AG04450 (cell line): ENCODE data around the gene ROBO1. TPM values are rescaled to one million over a fixed set of nuclear protein-coding genes. Genes with fewer than 3 reads are reported as not detected.

Experiments
- CTCF ChIA-PET: fragments of 300-600, 350-600 bp; formaldehyde crosslinking; extraction: SDS; loops from one replicate; lab custom pipeline; 2022; ENCODE audit warnings: antibody characterized with exemption, inconsistent platforms; lab: Charles Lee
- POLR2A ChIA-PET: fragments of 350-600 bp; formaldehyde crosslinking; extraction: SDS; loops from one replicate; lab custom pipeline; 2021; ENCODE audit warnings: antibody characterized with exemption, inconsistent platforms; lab: Yijun Ruan, JAX
- DNase-seq: peaks from one replicate; pipeline ENCODE4 v3.0.0-alpha.2; 2011; ENCODE audit warnings: low read depth, low spot score
- H3K27ac ChIP-seq: one replicate; pipeline ENCODE4 v1.5.1; 2012; ENCODE audit warnings: low read depth, low read length, control low read depth
- H3K27me3 ChIP-seq: one replicate; pipeline ENCODE4 v1.6.0; 2012; ENCODE audit warnings: low read length; ENCODE audit not compliant: control insufficient read depth, insufficient read depth
- H3K4me3 ChIP-seq: 2 replicates; pipeline ENCODE4 v1.5.1; 2011; ENCODE audit warnings: mild to moderate bottlenecking, low read depth, low read length, control low read depth
- H3K9me3 ChIP-seq: 2 replicates; pipeline ENCODE4 v1.5.1; 2012; ENCODE audit warnings: low read length; ENCODE audit not compliant: control insufficient read depth, insufficient read depth
- CTCF ChIP-seq: IDR thresholded peaks from 2 replicates; pipeline ENCODE4 v1.5.1; 2011; ENCODE audit warnings: low read depth, low read length, control low read depth, inconsistent platforms
- polyA plus RNA-seq: library from polyadenylated mRNA; depleted of rRNA; stranded (reverse); fragments of >200 nt; gene quantifications from 2 replicates; pipeline ENCODE4 v1.2.3, GENCODE V29; 2011

The ROBO1 gene
- polyA plus RNA-seq, 1 experiment: 66.0 TPM

GRCh38 chr3:78912687-78913086 lies 855.1 kb downstream of the ROBO1 start:
- Histone ChIP-seq H3K9me3 (no peaks in the 10 kb centered on the region; the same call in 1 of the 2 replicates), H3K4me3 (no peak overlapping the region), H3K27ac (no peak overlapping the region), H3K27me3 (no peaks in the 10 kb centered on the region)
- CTCF ChIA-PET: no interaction called here
- POLR2A ChIA-PET: no interaction called here
- DNase-seq: no peak
- TF ChIP-seq CTCF: no peak

GRCh38 chr3:78912259-78912658 lies 855.5 kb downstream of the ROBO1 start:
- CTCF ChIA-PET: no interaction called here
- no peak for TF ChIP-seq CTCF
- Histone ChIP-seq H3K27ac (no peak overlapping the region), H3K27me3 (no peaks in the 10 kb centered on the region), H3K9me3 (no peaks in the 10 kb centered on the region; the same call in 1 of the 2 replicates), H3K4me3 (no peak overlapping the region)
- POLR2A ChIA-PET: no interaction called here
- DNase-seq: no peak

GRCh38 chr3:78911394-78911793 lies 856.4 kb downstream of the ROBO1 start:
- TF ChIP-seq CTCF: no peak
- no peak for DNase-seq
- no peak overlapping the region for H3K27ac ChIP-seq
- ChIA-PET POLR2A (no interaction called here), CTCF (no interaction called here)
- no peaks in the 10 kb centered on the region; the same call in 1 of the 2 replicates for H3K9me3 ChIP-seq
- H3K4me3 ChIP-seq: no peak overlapping the region
- no peaks in the 10 kb centered on the region for H3K27me3 ChIP-seq

GRCh38 chr3:78908236-78908635 lies 859.6 kb downstream of the ROBO1 start:
- no peaks in the 10 kb centered on the region for H3K27me3 ChIP-seq
- POLR2A ChIA-PET: interaction anchor here (0.6 kb wide), 1 partner anchor 11 kb away, joined by 8 read pairs; no protein-coding TSS in a partner anchor
- H3K9me3 ChIP-seq: no peaks in the 10 kb centered on the region
- CTCF ChIA-PET: no interaction called here
- H3K4me3 ChIP-seq: no peak overlapping the region
- no peak for DNase-seq
- no peak for TF ChIP-seq CTCF
- H3K27ac ChIP-seq: no peak overlapping the region

- no peak overlapping the region for H3K4me3 ChIP-seq
- ChIA-PET CTCF (no interaction called here), POLR2A (no interaction called here)
- DNase-seq: no peak
- TF ChIP-seq CTCF: no peak
- H3K9me3 ChIP-seq: no peaks in the 10 kb centered on the region
- H3K27me3 ChIP-seq: no peaks in the 10 kb centered on the region
- H3K27ac ChIP-seq: no peak overlapping the region
These were observed 860.4 kb downstream of the ROBO1 start for GRCh38 chr3:78907367-78907766.
